ENCODE measurements around the gene THRA.

THRA gene

DNA sequence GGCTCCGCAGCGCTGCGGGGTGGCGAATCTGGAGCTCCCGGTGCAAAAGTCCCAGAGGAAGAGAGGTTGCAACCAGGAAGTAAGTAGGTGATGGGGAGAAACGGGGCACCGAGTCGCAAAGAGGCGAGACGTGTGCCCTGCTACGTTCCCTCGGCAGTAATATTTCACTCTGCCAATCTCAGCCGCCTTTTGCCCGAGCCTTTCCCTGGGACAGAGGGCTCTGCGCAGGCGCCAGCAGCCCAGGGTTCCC is 37.6 kb downstream of the THRA start, which contains the start of gene NR1D1:
Gene NR1D1, minus strand, starts transcription at position 171 of the 250 bp plus-strand sequence. CDS start 495 bp downstream, outside the sequence.
- no peak for DNase-seq

DNA sequence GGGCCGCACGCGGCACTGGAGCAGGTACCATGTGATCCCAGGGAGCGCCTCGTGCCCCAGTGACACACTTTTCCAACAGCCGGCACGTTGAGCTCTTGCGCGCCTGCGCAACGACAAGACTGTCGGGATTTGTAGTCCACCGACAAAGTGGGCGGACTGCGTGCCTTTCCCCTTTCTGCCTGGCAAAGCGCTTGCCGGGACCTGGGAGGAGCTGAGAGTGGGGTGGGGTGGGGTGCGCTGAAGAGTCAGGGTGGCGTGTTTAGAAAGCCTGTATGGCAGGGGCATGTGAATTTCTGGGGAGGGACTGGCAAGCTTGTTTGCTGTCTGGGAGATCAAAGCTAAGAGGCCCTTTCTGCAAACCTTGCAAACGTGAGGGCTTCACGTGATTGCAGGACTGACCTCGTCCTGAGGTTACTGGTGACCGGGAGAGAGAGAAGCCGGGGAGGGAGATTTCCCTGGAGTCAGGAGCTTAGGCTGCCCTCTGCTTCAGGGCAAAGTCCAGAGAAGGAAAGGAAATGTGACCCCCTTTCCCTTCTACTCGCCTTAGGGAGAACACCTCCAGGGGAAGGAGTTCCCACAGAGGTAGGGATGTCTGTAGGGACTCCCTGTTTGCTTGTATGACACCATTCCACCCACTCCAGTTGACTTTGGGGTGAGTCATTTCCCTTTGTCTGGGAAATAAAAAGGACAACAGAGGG is 38.1 kb downstream of the THRA start:
- peak; percentile 89 for DNase-seq

DNA sequence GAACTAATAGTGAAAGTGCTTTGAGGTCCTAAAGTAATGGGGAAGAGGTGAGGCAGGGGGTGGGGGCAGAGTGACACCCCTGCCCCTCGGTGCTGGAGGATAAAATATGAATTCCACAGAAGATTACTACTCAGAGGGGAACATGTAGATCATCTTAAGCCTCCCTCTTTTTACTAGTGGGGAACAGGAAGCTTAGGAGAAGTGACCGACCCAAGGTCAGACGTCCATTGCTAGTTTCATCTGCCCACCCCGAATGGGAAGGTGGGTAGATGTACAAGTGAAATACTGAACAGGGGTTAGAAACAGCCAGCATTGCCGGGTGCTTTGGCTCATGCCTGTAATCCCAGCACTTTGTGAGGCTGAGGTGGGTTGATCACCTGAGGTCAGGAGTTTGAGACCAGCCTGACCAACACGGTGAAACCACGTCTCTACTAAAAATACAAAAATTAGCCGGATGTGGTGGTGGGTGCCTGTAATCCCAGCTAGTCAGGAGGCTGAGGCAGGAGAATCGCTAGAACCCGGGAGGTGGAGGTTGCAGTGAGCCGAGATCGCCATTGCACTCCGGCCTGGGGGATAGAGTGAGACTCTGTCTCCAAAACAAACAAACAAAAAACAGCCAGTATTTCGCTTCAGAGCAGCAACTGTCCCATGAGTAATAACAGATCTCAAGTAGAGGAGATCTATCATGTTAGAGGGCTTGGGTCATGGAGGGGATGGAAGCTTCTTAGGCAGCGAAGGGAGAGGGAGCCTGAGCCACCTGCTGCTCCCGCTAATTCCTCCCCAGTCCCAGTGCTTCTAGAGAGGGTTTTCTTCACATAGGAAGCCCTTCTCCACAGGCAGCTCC is 38.8 kb downstream of the THRA start:
- DNase-seq = no peak

DNA sequence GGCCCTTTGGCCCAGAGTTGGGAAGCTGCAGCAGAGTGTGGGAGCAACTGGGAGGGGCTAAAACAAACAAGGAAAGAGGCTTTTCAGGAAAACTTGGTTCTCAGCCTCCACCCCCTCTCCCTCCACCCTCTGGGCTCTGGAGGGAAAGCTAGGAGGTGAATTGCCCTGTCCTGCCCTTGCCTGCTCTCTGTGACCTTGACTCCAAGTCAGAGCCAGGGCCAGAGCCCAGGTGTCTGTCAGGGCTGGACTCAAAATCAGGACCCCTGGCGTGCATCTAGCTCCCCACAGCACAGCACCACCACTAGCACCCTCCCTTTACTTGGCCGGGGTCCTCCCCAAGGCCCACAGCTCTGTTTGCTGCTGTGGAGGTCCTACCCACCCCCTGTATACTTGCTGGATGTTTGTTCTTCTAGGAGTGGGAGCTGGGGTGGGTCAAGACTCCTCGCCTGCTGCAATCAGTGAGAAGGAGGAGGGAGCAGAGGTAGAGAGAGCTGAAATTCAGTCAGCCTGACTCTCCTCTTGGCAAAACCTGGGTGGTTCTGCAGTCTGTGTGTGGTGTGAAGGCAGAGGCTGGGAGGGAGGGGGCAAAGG is 40.4 kb downstream of the THRA start:
- no peak for DNase-seq

DNA sequence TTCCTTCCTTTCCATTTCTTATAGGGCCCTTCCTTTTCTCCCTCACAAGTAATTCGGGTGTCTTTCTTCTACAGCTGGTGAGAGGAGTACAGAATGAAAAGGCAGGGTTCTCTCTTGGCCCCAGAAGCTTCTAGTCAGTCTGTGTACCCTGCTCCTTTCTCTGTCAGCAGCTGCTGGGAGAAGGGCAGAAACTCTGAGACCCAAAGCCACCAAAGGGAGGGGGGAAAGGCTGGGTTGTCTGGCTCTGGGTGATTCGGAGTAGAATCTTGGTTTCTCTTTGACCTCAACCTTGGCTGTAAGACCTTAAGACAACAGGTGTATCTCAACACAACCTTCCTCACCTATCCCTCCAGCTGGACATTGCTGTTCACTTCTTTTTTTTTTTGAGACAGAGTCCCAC is 40.9 kb downstream of the THRA start:
- DNase-seq = no peak

DNA sequence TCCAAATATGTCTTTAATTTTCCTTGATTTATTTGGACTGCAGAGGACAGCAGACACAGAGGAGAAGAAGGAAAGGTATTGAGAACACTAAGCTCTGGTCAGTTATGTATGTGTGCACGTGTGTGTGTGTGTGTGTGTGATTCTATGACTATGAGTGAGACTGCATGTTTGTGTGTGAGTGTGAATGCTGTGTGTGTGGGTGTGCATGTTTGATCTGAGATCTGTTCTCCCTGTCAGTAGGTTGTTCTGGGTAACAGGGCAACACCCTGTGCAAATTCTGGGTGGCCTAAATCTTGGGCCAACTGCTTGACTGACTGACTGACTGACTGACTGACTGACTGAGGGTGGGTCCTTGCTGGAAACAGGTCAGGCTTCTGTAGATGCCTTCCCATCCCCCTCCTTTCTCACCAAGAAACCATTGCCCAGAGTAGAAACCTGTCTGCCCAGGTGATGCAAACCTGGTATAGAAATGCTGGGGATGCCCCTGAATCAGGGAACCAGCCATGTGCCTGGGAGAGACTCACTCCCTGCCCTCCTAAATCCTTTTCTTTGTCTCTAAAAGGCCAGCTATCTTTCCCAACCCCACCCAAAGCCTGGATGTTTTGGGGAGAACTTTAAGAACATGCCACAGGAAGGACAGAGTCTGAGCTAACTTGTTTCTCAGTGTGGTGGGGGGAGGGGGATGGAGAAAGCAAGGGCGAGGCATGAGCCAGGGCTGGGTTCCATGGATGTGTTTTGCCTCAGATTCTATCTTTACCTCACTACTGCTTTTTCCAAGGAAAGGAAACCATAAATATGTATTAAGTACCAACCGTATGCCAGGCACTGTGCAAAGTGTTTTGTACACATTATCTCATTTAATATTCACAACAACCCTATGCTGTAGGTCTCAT is 42.1 kb downstream of the THRA start:
- DNase-seq = no peak

DNA sequence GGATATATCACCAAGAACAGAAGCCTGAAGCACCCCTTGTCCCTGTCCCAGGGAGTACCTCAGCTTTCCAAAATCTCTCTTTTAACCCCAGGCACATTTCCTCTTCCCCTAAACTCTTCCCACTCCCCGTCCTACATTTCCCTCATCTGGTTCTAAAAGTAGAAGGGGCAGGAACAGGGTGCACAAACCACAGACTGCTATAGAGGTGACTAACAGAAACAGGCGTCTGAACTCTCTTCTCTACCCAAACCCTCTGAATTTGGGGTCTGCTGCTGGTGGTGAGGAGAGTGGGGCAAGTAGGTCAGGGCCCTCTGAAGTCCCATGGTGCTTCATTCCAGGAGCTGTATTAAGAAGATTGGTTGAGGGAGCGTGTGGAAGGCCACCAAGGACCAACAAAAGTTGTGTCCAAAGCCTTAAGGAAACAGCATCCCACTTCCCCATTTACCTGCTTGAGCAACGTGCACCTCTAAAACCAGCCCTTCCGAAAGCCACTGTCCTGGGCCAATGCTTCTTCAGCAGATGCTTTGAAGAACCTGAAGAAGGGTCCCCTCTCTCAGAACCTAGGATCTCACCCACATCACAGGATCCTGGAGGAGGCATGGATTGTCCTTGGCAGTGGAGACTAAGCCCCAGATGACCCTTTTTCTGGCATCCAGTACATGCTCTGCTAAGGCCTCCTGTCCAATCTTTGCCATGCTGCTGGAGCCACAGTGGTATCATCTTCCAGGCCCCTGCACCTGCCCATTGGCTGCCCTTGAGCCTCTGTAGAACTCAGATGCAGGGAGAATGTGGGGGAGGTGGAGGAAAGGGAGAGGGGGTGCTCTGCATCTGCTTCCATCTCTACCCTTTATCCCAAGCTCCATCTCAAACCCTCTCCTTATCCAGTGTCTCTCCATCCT is 43.3 kb downstream of the THRA start:
- no peak for DNase-seq

DNA sequence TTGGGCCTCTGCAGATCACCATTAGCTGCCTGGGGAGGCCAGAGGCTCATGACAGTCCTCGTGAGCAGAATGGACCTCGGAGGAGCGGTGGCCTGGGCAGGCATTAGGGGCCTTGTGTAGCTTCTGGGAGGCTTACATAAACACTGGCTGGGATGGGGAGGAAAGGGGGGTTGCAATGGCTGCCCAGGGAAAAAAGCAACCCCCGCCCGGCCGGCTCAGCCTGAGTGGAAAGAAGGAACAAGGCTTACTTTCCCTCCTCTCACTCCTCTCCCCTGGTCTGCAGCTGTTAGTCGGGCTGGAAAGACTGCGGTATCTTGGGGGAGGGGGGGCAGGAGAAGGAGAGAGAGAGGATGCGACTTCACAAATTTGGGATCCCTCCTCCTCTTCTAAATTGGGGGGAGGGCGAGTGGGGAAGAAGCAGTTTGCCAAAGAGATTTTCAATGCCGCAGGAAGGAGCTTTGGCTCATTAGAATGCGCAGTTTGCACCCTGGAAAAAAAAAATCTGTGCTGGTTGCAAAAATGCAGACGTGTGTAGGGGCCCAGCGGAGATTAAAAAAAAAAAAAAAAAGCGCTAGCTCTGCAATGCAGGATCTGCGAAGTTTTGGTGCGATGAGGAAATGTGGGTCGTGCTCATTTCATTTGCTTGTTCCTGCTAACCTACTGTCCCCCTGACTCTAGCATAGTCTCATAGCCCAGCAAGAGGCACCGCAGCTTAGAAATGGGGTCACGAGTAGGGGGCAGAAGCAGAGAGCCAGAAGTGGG is 44.2 kb downstream of the THRA start:
- DNase-seq = no peak

DNA sequence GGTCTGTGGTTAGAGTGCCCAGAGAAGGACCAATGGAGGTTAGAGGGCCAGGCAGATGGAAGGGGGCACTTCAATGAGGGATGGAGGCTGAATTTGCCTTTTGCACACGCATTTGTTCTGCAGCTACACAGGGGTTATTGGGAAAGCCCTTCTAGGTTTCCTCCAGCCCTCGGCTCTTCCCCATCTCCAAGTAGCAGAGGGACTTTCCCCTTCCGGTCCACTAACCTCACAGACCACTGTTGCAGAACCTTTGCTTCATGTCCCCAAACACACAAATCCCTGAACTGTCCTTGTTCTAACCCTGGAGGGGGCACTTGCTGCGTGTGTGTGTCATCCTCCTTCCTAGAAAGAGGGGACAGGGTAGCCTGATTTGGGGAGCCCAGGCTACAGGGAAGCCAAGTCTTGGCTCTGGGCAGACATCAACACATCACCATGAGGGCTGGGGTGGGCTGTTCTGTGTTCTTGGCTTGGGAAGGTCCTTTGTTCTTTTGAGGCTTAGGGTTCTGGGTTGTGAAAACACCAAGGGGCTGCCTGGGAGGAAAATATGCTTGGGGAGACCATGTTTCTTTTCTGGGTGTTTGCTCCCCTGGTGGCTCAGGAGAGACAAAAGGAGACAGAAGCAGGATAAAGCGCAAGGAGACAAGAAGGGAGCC is 44.9 kb downstream of the THRA start:
- no peak for DNase-seq

DNA sequence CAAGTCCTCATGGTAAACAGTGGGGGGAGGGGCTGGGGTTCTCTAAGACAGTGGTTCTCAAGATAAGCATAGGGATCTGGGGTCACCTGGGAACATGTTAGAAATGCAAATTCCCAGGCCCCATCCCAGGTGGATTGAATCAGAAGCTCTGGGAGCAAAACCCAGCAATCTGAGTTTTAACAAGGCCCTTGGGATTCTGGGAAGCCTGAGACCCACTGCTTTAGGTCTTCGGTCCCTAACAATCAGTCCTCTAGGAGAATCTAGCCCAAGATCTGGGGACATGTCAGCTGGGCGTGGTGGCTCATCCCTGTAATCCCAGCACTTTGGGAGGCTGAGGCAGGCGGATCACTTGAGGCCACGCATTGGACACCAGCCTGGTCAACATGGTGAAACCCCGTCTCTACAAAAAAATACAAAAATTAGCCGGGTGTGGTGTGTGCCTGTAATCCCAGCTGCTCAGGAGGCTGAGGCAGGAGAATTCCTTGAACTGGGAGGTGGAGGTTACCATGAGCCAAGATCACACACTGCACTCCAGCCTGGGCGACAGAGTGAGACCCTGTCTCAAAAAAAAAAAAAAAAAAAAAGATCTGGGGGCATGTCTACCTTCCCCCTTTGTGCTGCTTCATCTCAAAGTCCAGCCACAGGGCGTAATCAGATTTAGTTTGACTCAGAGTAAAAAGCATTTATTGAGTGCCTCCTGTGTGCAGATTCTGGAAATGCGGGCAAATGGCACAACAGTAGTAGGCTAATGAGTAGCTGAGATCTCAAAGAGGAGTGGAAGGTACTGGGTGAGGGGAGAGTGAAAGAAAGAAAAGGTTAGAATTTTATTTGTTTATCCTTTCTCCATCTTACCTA is 46.4 kb downstream of the THRA start:
- DNase-seq = no peak

DNA sequence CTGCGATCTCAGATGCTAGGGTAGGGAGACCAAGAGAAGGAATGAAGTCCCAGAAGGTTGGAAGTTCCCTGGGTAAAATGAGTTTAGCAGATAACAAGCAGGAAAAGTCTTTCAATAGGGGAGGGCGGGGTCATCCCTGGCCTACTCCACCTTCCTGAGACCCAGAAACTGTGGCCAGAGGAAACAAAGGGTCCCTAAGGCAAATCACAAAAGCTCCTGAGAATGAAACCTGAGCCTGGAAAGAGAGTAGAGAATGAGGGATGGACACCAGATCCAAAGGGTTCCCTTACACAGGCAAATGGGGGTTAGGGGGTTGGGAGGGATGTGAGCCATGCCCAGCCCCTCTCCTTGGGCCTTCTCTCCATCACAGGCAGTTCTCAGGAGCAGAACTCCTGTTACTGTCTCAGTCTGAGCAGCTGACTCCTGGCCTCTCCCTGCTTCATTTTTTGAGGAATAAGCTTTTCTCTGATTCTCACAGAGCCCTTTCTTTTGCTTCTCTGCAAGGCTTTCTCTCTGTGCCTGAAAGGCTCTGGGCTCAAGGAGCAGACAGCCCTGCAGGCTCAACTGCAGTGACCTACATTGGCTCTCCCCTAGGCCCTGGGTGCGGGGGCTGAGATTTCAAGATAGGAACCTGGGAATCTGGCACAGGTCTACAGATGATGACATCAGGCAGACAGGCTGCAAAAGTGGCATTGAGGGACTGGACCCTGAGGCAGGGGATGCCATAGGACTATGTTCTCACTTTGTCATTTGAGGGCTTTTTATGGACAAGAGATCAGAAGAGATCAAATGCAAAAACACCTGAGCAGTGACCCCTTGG is 47.5 kb downstream of the THRA start:
- no peak for DNase-seq

DNA sequence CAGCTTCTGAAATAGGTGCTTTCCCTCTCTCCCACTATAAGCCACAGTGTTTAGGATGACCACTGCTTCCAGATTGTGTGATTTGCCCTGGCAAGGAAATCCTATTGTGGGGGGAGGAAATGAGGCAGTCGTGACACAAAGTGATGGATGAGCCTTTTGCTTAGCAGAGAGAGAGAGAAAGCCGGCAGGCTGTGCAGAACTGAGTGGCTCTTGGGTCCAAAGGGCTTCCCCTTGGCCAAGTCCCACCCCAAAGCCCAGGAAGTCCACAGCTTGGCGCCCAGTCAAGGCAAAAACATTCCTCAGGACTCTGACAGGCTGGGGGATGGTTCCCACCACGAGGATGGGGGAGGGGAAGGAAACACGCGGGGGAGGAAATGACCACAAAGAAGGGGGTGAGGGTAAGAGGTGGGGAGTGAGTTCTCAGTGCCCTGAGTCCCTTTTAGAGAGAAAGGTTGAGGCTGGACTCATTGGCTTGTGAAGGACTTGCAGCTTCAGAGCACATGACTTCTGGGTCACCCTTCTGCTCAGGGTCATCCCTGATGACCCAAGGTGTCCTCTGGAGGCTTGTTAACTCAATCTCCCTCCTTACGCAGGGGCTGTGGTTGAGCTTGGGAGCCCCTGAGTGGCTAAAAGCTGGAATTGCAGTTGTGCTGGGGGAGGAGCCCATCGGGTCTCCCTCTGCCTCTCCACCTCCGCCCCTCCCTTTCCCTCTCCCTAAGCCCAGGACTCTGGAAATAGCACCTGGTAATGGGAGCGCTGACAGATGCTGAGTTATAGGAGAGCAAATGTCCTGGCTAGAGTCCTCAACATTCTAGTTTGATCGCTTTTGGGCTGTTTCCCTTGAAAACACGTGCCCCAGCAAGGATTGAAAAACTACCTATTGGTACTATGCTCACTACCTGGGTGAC is 48.7 kb downstream of the THRA start:
- DNase-seq = peak; percentile 75

DNA sequence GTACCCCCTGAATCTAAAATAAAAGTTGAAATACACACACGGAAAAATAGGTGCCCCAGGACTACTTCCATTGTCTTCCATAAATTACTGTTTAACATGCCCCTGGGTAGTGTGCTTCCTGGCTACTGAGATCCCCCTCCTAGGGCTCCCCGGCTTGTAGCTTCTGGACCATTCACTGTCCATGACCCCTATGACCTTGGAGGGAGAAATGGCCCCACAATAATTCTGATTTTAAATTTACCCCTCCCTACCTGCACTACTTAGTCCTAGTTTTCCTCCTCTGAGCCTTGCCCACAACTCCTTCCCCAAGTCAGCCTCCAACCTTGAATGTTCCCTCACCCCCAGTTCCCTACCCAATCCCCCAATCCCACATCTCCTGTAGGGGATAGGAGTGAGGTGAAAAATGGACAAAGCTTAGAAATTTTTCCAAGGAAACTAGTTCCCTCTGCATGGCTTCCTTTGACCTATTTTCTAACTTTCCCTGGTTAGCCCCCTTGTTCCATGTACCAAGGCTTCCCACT is 49.5 kb downstream of the THRA start:
- DNase-seq = no peak

DNA sequence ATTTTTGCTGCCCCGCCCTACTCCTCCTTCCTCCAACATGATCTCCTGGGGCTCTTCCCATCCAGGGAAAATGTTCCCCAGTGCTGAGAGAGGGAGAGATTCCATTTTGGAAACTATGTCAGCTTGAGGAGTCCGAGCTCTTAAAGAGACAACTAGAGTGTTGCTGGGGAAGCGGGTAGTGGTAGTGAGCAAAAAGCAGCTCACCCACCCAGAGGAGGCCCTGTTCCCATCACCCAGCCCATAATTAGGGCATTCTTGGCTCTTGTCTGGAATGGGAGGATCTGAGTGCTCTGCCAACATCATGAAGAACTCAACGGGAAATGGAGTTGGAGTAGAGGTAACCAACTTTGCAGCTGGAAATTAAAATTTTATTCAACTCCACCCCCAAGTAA is 49.9 kb downstream of the THRA start:
- no peak for DNase-seq

DNA sequence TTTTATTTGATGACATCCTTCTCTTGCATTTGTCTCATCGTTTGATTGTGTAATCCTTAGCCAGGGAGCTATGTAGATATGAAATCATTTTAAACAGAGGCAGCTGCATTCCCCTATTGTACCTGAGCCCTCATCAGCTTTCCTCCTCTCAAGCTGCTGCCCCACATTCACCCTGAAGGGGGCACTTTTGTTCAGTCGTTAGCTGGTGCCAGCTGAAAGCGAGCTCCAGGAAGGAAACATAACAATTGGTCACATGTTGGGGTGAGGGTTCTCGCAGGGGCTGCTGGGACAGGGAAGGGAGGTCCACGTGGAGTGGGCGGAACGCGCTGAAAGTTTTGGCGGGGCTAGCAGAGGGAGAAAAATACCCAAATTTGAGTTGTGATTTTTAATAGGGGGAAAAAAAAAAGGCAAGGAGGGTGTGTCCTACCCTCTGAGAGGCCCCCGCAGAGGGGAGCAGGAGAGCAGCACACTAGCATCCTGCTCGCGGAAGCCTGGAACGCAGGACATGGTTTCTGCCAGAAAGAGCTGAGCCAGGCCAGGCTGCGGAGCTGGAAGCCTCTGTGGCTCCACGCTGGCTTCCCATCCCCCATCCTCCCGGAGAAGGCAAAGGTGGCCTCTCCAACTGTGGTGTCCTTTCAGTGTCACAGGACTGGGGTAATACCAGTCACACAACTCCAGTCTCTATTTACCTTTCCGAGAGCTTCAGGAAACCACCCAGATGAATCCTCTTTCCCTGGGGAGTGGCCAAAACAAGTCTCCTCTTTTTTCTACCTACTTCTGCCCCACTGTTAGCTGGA is 50.5 kb downstream of the THRA start:
- peak; percentile 92 for DNase-seq

DNA sequence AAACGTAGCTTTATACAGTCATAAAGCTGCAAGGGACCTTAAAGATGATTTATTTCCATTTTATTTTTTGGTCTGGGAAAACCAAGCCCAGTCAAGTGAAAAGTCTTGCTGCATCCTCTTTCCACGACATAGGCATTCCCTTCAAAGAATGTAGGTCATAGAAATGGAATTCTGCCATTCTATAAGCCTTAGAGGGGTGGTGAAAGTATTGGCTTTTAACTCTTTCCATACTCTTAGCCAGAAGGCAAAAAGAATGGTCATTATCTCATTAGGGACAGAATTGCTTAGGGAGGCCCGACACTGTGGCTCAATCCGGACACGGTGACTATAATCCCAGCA is 51.1 kb downstream of the THRA start:
- no peak for DNase-seq

DNA sequence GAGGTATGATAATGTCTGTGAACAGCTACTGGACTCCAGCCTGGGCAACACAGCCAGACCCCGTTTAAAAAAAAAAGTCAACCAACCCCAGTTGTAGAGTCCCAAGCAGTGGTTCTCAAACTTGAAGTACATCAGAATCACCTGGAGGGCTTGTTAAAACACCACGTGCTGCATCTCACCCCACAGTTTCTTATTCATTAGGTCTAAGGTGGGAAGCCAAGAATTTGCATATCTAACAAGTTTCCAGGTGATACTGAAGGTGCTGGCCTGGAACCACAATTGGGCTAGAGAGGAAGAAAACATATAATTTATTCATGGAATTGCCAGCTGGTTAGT is 52.3 kb downstream of the THRA start:
- DNase-seq = no peak

Data from activated T-cell treated with anti-CD3 and anti-CD28 coated beads, Interleukin-2, amount 50 U/mL, for 1 hour (primary cell).